Epithelial cell of alveolus of lung (primary cell): Measurements from ENCODE around the gene ADAMTS10. TPM values are rescaled to one million over a fixed set of nuclear protein-coding genes. Genes with fewer than 3 reads are reported as not detected.

Experiments used
- total RNA-seq: library from RNA; depleted of rRNA; stranded (reverse); fragments of >200 nt; gene quantifications from 2 replicates; pipeline ENCODE4 v1.2.1, GENCODE V29; 2015

Gene ADAMTS10
- total RNA-seq, result 6.6 and 18.8 TPM in 2 replicates

DNA sequence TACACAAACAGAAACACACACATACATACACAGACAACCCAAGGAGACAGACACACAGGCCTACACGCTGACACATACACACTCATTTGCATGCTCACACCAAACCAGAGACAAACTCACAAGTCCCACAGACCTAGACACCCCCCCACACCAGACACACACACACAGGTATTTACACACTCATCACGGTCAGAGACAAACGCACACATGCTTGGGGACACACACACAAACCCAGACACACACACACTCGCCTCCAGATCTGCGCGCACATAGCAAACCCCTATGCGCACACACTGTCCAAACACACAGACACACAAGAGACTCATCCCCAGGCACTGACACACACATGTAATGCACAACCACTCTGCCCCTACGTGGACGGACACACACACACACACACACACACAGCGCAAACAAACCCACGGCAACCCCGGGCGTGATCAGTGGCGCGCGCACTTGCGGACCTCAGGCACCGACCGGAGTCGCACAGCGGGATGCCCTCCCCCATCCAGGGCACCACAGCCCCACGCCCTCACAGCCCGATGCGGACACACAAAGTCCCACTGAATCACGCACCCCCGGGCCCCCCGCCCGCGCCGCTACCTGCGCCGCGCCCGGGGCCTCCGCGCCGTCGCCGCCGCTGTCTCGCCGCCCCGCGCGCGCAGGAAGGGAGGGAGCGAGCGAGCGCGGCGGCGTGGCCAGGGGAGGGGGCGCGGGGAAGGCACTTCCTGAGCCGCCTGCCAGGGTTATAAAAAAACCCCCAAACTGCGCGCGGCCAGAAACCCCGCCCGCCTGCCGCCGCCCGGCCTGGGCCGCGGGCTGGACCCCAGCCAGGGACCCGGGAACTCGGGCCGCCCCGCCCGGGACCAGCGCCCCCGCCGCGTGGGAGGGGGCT, at the start of gene ADAMTS10:
TSS of gene ADAMTS10 (minus strand) at position 675 of the 895 bp plus-strand sequence. CDS start 5,005 bp downstream, outside the sequence.

DNA sequence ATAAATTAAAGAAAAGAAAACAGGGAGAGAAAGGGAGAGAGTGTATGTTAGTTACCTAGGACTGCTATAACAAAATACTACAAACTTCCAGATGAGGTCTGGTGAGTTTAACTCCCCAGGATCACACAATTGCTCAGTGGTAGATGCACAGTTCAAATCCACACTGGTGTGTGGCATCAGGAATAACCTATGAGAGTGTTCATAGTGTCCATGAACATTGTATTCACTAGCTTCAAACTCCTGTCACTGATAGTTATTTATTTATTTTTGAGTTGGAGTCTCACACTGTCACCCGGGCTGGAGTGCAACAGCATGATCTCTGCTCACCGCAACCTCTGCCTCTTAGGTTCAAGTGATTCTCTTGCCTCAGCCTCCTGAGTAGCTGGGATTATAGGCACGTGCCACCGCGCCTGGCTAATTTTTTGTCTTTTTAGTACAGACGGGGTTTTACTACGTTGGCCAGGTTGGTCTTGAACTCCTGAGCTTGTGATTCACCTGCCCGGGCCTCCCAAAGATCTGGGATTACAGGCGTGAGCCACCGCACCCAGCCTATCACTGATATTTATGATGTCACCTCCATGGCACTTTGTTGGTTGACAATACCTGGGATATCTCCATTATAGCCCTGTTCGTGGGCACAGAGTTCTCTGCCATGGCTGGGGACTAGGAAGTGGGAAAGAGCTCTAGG, 19.6 kb upstream of the ADAMTS10 start, which contains the start of gene NFILZ:
TSS of gene NFILZ (plus strand) at position 638 of the 688 bp plus-strand sequence. CDS start 46,133 bp downstream, outside the sequence.

DNA sequence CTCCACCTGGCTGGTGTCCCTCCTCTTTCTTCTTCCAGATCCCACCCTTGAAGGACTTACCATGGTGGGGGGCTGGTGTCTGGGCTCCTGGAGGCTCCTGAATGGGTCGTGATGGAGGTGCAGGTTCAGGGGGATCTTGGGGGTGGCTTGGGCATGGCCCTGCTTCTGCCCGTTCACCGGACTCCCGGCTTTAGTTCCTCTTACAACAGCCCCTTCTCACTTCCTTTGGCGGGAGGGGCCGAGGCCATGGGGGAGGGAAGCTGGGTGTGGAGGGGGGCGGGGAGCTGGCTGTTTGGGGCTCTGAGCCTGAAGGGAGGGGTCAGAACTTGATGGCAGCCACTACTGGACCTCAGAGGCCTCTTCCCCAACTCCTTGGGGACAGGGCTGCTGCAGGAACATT, 33.3 kb downstream of the ADAMTS10 start, which contains the start of gene MYO1F:
TSS of gene MYO1F (minus strand) at position 196 of the 400 bp plus-strand sequence. CDS start at position 63, 133 bp downstream.

Other genes starting within 250 kb of the ADAMTS10 start
- gene ANGPTL4, start 246.6 kb downstream of the ADAMTS10 start, total RNA-seq, result 17.6 and 82.0 TPM in 2 replicates
- 26.8 and 52.6 TPM in 2 replicates for gene RAB11B, start 220.4 kb downstream of the ADAMTS10 start, total RNA-seq
- 50.5 and 75.0 TPM in 2 replicates for gene MARCHF2, start 197.4 kb downstream of the ADAMTS10 start, total RNA-seq
- gene HNRNPM, start 165.7 kb downstream of the ADAMTS10 start, total RNA-seq, result 75.1 and 96.7 TPM in 2 replicates
- gene PRAM1, start 108.1 kb downstream of the ADAMTS10 start, total RNA-seq, result not detected in 2 replicates
- 5.7 and 12.1 TPM in 2 replicates for gene ZNF414, start 96.5 kb downstream of the ADAMTS10 start, total RNA-seq
- gene MYO1F, start 33.3 kb downstream of the ADAMTS10 start, total RNA-seq, result 0.08 and 0.52 TPM in 2 replicates
- gene NFILZ, start 19.9 kb upstream of the ADAMTS10 start, total RNA-seq, result not detected in 2 replicates
- not detected in 2 replicates for gene ACTL9, start 88.1 kb upstream of the ADAMTS10 start, total RNA-seq
- gene OR2Z1, start 110.9 kb upstream of the ADAMTS10 start, total RNA-seq, result not detected in 2 replicates
- gene ZNF558, start 221.6 kb upstream of the ADAMTS10 start, total RNA-seq, result 7.4 and 30.7 TPM in 2 replicates
- gene MBD3L1, start 221.7 kb upstream of the ADAMTS10 start, total RNA-seq, result not detected in 2 replicates